Nephron progenitor cell (in vitro differentiated cells): ENCODE data around the gene ALPL.
A peak's percentile ranks its signal among the peaks of the same experiment; 100 is the strongest.

Experiments
- DNase-seq: peaks from one replicate; pipeline ENCODE4 v3.0.0; 2021
- H3K27ac Mint-ChIP-seq: 2 replicates; pipeline ENCODE4 v1.8.0; 2021; ENCODE audit warnings: mild to moderate bottlenecking, moderate library complexity, mixed read lengths
- H3K27me3 Mint-ChIP-seq: 2 replicates; pipeline ENCODE4 v1.8.0; 2021; ENCODE audit warnings: mild to moderate bottlenecking, low read depth, mixed read lengths; ENCODE audit not compliant: poor library complexity
- H3K36me3 Mint-ChIP-seq: 2 replicates; pipeline ENCODE4 v1.8.0; 2021; ENCODE audit warnings: low read depth, mixed read lengths
- H3K4me1 Mint-ChIP-seq: 2 replicates; pipeline ENCODE4 v1.8.0; 2021; ENCODE audit warnings: mixed read lengths
- H3K4me3 Mint-ChIP-seq: 2 replicates; pipeline ENCODE4 v1.8.0; 2021; ENCODE audit warnings: mild to moderate bottlenecking, moderate library complexity, mixed read lengths
- H3K9me3 Mint-ChIP-seq: 2 replicates; pipeline ENCODE4 v1.8.0; 2021; ENCODE audit warnings: mild to moderate bottlenecking, moderate library complexity, mixed read lengths
- TF ChIP-seq, protein P1 (sequence below): fragments of 200-600 bp; sonication (generic); IDR thresholded peaks from 2 replicates; pipeline ENCODE4 v1.5.0; 2021; ENCODE audit warnings: antibody characterized with exemption

ALPL gene

DNA sequence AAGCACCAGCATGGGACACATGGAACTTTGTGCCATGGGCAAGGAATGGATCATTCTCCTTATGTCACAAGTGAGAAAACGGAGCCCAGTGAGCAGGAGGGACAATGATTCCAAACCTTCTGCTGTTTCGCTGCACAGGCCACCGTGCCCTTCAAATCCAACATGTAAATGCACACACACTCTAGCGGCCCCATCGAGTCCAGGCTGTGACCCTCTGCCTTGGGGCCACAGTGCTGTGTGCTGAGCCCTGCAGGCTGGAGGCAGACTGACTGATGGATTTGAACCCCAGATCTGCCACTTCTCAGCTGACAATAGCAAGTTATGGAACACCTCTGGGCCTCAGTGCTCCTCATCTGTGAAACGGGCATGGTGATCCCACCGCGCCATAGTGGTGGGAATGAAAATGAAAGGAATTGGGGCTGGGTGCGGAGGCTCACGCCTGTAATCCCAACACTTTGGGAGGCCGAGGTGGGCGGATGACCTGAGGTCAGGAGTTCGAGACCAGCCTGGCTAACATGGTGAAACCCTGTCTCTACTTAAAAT is 63.6 kb downstream of the ALPL start:
- H3K27me3 Mint-ChIP-seq, result peaks cover 6% of the 10 kb centered on the region
- DNase-seq, result no peak
- H3K4me1 Mint-ChIP-seq, result peaks cover 50% of the 10 kb centered on the region
- H3K9me3 Mint-ChIP-seq, result no peaks in the 10 kb centered on the region
- H3K4me3 Mint-ChIP-seq, result no peak overlapping the region
- H3K27ac Mint-ChIP-seq, result no peak overlapping the region
- TF ChIP-seq, protein P1, sequence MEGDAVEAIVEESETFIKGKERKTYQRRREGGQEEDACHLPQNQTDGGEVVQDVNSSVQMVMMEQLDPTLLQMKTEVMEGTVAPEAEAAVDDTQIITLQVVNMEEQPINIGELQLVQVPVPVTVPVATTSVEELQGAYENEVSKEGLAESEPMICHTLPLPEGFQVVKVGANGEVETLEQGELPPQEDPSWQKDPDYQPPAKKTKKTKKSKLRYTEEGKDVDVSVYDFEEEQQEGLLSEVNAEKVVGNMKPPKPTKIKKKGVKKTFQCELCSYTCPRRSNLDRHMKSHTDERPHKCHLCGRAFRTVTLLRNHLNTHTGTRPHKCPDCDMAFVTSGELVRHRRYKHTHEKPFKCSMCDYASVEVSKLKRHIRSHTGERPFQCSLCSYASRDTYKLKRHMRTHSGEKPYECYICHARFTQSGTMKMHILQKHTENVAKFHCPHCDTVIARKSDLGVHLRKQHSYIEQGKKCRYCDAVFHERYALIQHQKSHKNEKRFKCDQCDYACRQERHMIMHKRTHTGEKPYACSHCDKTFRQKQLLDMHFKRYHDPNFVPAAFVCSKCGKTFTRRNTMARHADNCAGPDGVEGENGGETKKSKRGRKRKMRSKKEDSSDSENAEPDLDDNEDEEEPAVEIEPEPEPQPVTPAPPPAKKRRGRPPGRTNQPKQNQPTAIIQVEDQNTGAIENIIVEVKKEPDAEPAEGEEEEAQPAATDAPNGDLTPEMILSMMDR, result no peak
- H3K36me3 Mint-ChIP-seq, result no peaks in the 10 kb centered on the region

DNA sequence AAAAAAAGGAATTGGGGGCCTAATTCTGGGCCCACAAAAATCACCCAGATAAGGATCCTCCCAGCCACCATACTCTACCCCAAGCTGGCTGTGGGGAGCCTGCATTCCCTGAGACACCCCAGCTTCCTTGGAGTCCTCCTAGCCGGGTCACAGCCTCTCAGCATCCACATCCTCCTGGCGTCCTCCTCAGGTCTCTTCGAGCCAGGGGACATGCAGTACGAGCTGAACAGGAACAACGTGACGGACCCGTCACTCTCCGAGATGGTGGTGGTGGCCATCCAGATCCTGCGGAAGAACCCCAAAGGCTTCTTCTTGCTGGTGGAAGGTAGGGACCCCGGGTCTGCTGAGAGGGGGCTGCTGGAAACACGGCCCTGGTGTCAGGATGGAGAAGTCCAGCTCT is 64.3 kb downstream of the ALPL start:
- peaks cover 43% of the 10 kb centered on the region for H3K4me1 Mint-ChIP-seq
- DNase-seq, result no peak
- H3K36me3 Mint-ChIP-seq, result no peaks in the 10 kb centered on the region
- TF ChIP-seq, protein P1, result no peak
- H3K27me3 Mint-ChIP-seq, result peaks cover 5% of the 10 kb centered on the region
- no peaks in the 10 kb centered on the region for H3K9me3 Mint-ChIP-seq
- H3K4me3 Mint-ChIP-seq, result no peak overlapping the region
- no peak overlapping the region for H3K27ac Mint-ChIP-seq

DNA sequence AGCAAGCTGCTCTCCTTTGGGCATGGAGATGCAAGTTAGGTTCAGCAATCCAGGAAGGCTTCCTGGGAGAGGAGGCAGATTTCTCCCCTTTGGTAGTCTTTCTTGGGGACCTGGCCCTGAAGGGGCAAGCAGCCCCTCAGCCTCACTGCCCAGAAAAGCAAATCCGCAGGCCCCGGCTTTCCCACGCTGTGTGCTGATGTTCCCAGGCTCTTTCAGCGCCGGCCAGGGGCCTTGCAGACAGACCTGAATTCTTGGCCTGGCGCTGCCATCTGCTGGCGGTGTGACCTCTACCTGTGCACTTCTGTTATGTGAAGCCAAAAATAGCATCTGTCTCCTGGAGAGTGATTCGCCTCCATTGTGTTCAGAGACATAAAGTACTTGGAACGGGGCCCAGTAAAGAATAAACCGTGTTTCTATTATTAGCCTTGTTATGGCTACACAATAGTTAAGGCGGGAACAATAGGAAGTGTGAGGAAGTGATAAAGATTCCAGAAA is 64.8 kb downstream of the ALPL start:
- Mint-ChIP-seq H3K4me1 (peaks cover 38% of the 10 kb centered on the region), H3K9me3 (no peaks in the 10 kb centered on the region), H3K27ac (no peak overlapping the region), H3K4me3 (no peak overlapping the region), H3K36me3 (no peaks in the 10 kb centered on the region), H3K27me3 (peaks cover 5% of the 10 kb centered on the region)
- TF ChIP-seq, protein P1, result peak; percentile 57
- peak; percentile 71 for DNase-seq

DNA sequence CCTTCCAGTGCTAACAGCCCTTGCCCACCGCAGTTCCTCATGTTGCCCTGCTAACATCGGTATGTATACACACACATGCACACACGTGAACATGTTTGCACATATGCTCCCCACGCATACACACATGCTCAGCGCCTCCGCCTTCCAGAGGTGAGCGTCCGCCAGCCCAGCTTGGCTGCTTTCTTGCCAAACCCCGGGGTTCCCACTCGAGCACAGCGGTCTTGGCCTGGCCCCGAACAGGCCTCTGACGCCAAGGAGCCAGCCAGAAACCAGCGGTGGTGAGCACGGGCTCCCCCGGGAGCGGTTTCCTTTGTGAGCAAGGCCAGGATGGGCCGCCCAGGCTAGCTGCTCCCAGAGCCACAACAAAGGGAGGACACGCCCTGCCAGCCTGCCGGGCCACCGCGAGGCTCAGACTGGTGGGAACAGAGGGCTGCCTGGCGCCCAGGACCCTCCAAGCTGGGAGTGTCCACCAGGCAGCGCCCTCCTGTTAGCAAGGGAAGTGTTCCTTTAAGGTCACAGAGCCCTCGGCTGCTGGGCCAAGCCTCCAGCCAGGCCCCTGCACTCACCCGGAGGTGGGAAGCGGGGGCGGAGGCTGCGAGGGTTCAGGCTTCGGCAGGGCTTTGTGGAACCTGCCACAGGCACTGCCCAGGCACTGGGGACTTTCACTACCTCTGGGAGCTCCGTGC is 65.4 kb downstream of the ALPL start:
- Mint-ChIP-seq H3K27ac (no peak overlapping the region), H3K36me3 (no peaks in the 10 kb centered on the region), H3K27me3 (peaks cover 6% of the 10 kb centered on the region), H3K4me1 (peaks cover 32% of the 10 kb centered on the region), H3K4me3 (no peak overlapping the region), H3K9me3 (no peaks in the 10 kb centered on the region)
- DNase-seq, result peak; percentile 54
- TF ChIP-seq, protein P1, result no peak

DNA sequence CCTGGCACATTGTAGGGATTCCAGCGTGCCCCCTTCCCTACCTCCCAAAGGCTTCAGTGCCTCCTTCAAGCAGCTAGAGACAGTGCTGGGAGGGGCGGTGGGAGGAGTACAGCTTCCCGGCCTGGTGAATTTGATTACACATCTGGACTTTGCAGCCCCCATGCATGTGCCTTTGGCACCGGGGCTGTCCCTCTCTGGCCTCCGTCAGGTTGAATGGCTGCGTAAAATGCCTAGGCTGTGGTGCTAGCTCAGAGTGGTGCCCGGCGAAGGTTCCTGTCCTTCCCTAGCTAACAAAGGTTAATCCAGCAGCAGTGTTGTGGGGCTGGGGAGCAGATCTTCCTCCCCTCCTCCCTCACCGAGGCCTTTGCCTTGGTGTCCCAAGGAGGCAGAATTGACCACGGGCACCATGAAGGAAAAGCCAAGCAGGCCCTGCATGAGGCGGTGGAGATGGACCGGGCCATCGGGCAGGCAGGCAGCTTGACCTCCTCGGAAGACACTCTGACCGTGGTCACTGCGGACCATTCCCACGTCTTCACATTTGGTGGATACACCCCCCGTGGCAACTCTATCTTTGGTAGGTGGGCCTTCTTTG is 66.2 kb downstream of the ALPL start:
- no peak overlapping the region for H3K4me3 Mint-ChIP-seq
- H3K27ac Mint-ChIP-seq, result no peak overlapping the region
- H3K9me3 Mint-ChIP-seq, result no peaks in the 10 kb centered on the region
- no peak for DNase-seq
- H3K27me3 Mint-ChIP-seq, result peaks cover 13% of the 10 kb centered on the region
- peaks cover 23% of the 10 kb centered on the region for H3K4me1 Mint-ChIP-seq
- no peaks in the 10 kb centered on the region for H3K36me3 Mint-ChIP-seq
- TF ChIP-seq, protein P1, result no peak
